ENCODE data around the gene KIF5A.

KIF5A gene

GRCh38 chr12:57514720-57515407 lies 35.0 kb upstream of the KIF5A start:
- ATAC-seq (ENCODE audit: low read depth): no peak; the same call in 2 of the 3 replicates
- H3K9me3 ChIP-seq (ENCODE audit: severe bottlenecking): no peaks in the 10 kb centered on the region
- DNase-seq (ENCODE audit: low spot score): no peak
- peaks cover 98% of the 10 kb centered on the region for H3K36me3 ChIP-seq (ENCODE audit: low read depth)
- H3K27ac ChIP-seq (ENCODE audit: poor library complexity, severe bottlenecking): no peak overlapping the region
- TF ChIP-seq, protein P1, sequence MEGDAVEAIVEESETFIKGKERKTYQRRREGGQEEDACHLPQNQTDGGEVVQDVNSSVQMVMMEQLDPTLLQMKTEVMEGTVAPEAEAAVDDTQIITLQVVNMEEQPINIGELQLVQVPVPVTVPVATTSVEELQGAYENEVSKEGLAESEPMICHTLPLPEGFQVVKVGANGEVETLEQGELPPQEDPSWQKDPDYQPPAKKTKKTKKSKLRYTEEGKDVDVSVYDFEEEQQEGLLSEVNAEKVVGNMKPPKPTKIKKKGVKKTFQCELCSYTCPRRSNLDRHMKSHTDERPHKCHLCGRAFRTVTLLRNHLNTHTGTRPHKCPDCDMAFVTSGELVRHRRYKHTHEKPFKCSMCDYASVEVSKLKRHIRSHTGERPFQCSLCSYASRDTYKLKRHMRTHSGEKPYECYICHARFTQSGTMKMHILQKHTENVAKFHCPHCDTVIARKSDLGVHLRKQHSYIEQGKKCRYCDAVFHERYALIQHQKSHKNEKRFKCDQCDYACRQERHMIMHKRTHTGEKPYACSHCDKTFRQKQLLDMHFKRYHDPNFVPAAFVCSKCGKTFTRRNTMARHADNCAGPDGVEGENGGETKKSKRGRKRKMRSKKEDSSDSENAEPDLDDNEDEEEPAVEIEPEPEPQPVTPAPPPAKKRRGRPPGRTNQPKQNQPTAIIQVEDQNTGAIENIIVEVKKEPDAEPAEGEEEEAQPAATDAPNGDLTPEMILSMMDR (IDR thresholded peaks at IDR 0.05; ENCODE audit: poor library complexity, severe bottlenecking): no peak
- H3K27me3 ChIP-seq (ENCODE audit: insufficient read depth, poor library complexity, severe bottlenecking): no peaks in the 10 kb centered on the region
- peaks cover 11% of the 10 kb centered on the region for H3K4me1 ChIP-seq (ENCODE audit: insufficient read depth, poor library complexity, severe bottlenecking)
- H3K4me3 ChIP-seq (ENCODE audit: severe bottlenecking): no peak overlapping the region

DNA sequence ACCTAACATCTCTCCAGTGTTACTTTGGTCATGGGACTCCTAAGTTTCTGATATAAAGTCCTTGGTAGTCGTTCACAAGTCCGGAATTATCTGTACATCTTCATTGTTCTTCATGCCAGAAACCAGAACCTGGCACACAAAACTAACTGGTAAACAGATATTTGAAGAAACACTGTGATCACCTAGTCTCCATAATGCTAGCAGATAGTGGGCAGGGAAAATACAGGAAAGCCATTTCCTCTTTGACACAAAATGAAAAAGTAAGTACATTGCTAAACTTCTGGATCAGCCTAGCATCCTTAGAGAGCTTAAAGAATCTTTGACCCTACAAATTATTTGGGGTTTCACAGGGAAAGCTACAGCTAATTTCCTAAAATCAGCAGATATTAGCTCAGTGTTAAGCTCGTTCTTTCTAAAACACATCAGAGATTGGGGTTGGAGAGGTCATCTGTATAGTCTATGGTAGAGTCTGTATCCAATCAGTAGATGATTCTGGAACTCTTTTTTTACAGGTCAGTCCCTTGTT lies 34.4 kb upstream of the KIF5A start:
- peaks cover 95% of the 10 kb centered on the region for H3K36me3 ChIP-seq (ENCODE audit: low read depth)
- no peaks in the 10 kb centered on the region for H3K9me3 ChIP-seq (ENCODE audit: severe bottlenecking)
- no peak overlapping the region for H3K4me3 ChIP-seq (ENCODE audit: severe bottlenecking)
- peaks cover 10% of the 10 kb centered on the region for H3K4me1 ChIP-seq (ENCODE audit: insufficient read depth, poor library complexity, severe bottlenecking)
- ATAC-seq (ENCODE audit: low read depth) (no peak), DNase-seq (ENCODE audit: low spot score) (no peak)
- no peak overlapping the region for H3K27ac ChIP-seq (ENCODE audit: poor library complexity, severe bottlenecking)
- TF ChIP-seq, protein P1 (IDR thresholded peaks at IDR 0.05; ENCODE audit: poor library complexity, severe bottlenecking): no peak
- no peaks in the 10 kb centered on the region for H3K27me3 ChIP-seq (ENCODE audit: insufficient read depth, poor library complexity, severe bottlenecking)

DNA sequence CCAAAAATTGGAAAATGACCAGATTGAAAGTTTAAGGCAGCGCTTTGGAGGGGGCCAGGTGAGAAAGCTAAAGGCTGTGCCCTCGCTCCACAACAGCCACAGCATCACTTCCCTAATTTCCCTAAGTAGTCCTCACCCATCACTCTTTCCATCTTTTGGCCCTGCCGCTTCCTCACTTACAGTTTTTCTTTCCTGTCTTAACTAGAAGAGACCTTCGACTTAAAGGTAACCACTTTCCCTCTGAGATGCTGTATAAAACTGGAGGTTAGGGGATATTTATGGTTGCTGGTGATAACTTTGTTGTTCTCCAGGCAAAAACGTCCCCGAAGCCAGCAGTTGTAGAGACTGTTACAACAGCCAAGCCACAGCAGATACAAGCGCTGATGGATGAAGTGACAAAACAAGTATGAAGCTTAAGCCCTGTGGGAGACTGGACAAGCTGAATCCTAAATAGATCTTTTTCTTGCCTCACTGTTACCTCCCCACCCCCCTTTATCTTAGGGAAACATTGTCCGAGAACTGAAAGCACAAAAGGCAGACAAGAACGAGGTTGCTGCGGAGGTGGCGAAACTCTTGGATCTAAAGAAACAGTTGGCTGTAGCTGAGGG lies 33.8 kb upstream of the KIF5A start:
- no peak for ATAC-seq (ENCODE audit: low read depth)
- TF ChIP-seq, protein P1 (IDR thresholded peaks at IDR 0.05; ENCODE audit: poor library complexity, severe bottlenecking): no peak
- no peak for DNase-seq (ENCODE audit: low spot score)
- Histone ChIP-seq H3K4me1 (ENCODE audit: insufficient read depth, poor library complexity, severe bottlenecking) (peaks cover 13% of the 10 kb centered on the region), H3K27ac (ENCODE audit: poor library complexity, severe bottlenecking) (no peak overlapping the region), H3K27me3 (ENCODE audit: insufficient read depth, poor library complexity, severe bottlenecking) (no peaks in the 10 kb centered on the region), H3K9me3 (ENCODE audit: severe bottlenecking) (no peaks in the 10 kb centered on the region), H3K4me3 (ENCODE audit: severe bottlenecking) (no peak overlapping the region), H3K36me3 (ENCODE audit: low read depth) (peaks cover 90% of the 10 kb centered on the region)

GRCh38 chr12:57516617-57517153 lies 33.2 kb upstream of the KIF5A start:
- H3K4me1 ChIP-seq (ENCODE audit: insufficient read depth, poor library complexity, severe bottlenecking): peaks cover 20% of the 10 kb centered on the region
- H3K36me3 ChIP-seq (ENCODE audit: low read depth): peaks cover 83% of the 10 kb centered on the region
- TF ChIP-seq, protein P1 (IDR thresholded peaks at IDR 0.05; ENCODE audit: poor library complexity, severe bottlenecking): no peak
- no peaks in the 10 kb centered on the region for H3K9me3 ChIP-seq (ENCODE audit: severe bottlenecking)
- no peak overlapping the region for H3K4me3 ChIP-seq (ENCODE audit: severe bottlenecking)
- peak overlapping the region; percentile 90 for H3K27ac ChIP-seq (ENCODE audit: poor library complexity, severe bottlenecking)
- H3K27me3 ChIP-seq (ENCODE audit: insufficient read depth, poor library complexity, severe bottlenecking): no peaks in the 10 kb centered on the region
- no peak for DNase-seq (ENCODE audit: low spot score)
- ATAC-seq (ENCODE audit: low read depth): no peak

Measured in RWPE2 (cell line).